HepG2 (cell line): Measurements from ENCODE around the gene SASH3. TPM values are rescaled to one million over a fixed set of nuclear protein-coding genes. Genes with fewer than 3 reads are reported as not detected.

Experiments
- ATAC-seq: fragments of 200-7000 bp; cut with Tn5 transposase; 3 replicates; pipeline ENCODE4 v1.9.1; 2020; ENCODE audit warnings: mild to moderate bottlenecking, moderate library complexity
- BruUV-seq: library from RNA; stranded (reverse); fragments of 400-500 nt; replicated peaks from 2 replicates; lab custom pipeline; 2021; lab: Mats Ljungman, UMichigan
- CTCF ChIA-PET: fragments of 300-600 bp; formaldehyde crosslinking; extraction: SDS; loops from one replicate; lab custom pipeline; 2021; ENCODE audit warnings: low total read pairs, inconsistent platforms, low intra/inter-chr PET ratio; lab: Yijun Ruan, JAX
- POLR2A ChIA-PET: fragments of 350-600 bp; sonication (Branson Sonifier 250); formaldehyde crosslinking; loops from one replicate; lab custom pipeline; 2020; ENCODE audit warnings: antibody characterized with exemption, inconsistent platforms; lab: Yijun Ruan, JAX
- DNase-seq: peaks from one replicate; pipeline ENCODE4 v3.0.0-alpha.2; 2015; ENCODE audit warnings: low spot score
- FAIRE-seq: peaks from 3 replicates; lab custom pipeline; 2011; peaks lifted over from hg19 to GRCh38; lab: Jason Lieb, UNC
- H2AFZ ChIP-seq: one replicate; pipeline ENCODE4 v1.6.1; 2011; ENCODE audit warnings: low read length, inconsistent platforms
- H3K27ac ChIP-seq: fragments of 300-600 bp; 3 replicates; pipeline ENCODE4 v1.8.0; 2011; ENCODE audit warnings: mixed run types, mild to moderate bottlenecking, mixed read lengths, low read length, inconsistent platforms; ENCODE audit not compliant: insufficient read depth; ENCODE audit errors: extremely low read length
- H3K27me3 ChIP-seq, 2 experiments: fragments of 200-600 bp in 1 of 2; 2 replicates in 1 of 2; 3 replicates in 1 of 2; pipeline versions ENCODE4 v1.6.0 to v1.8.0; 2011; ENCODE audit warnings: low read length in 2 of 2, mild to moderate bottlenecking in 2 of 2, moderate library complexity in 2 of 2, inconsistent platforms in 1 of 2; ENCODE audit not compliant: insufficient read depth in 2 of 2, control insufficient read depth in 1 of 2
- H3K36me3 ChIP-seq, 2 experiments: fragments of 200-600 bp in 1 of 2; replicated peaks in 1 of 2; 2 replicates in 1 of 2; 3 replicates in 1 of 2; pipeline versions ENCODE4 v1.5.1 to v1.8.0; 2011; ENCODE audit warnings: low read length in 2 of 2, inconsistent platforms in 1 of 2; ENCODE audit not compliant: insufficient read depth in 2 of 2, control insufficient read depth in 1 of 2
- H3K4me1 ChIP-seq: 2 replicates; pipeline ENCODE4 v1.5.1; 2012; ENCODE audit warnings: low read length, inconsistent platforms; ENCODE audit not compliant: insufficient read depth
- H3K4me2 ChIP-seq: 2 replicates; pipeline ENCODE4 v1.6.0; 2011; ENCODE audit warnings: low read depth, low read length, inconsistent platforms
- H3K4me3 ChIP-seq, 3 experiments: fragments of 200-600 bp in 1 of 3; sonication (generic), shearing (Covaris generic) in 1 of 3; replicated peaks in 1 of 3; 2 replicates each; pipeline ENCODE4 v1.5.1; 2011 to 2016; ENCODE audit warnings: low read length in 3 of 3, inconsistent platforms in 2 of 3, low read depth in 2 of 3, mild to moderate bottlenecking in 2 of 3, control low read depth in 1 of 3, mixed read lengths in 1 of 3; ENCODE audit not compliant: insufficient read depth in 1 of 3
- H3K79me2 ChIP-seq: one replicate; pipeline ENCODE4 v1.6.1; 2011; ENCODE audit warnings: low read length, inconsistent platforms; ENCODE audit not compliant: insufficient read depth
- H3K9ac ChIP-seq: 2 replicates; pipeline ENCODE4 v1.6.0; 2011; ENCODE audit warnings: mild to moderate bottlenecking, low read depth, low read length, inconsistent platforms; ENCODE audit not compliant: insufficient read depth
- H3K9me3 ChIP-seq: 2 replicates; pipeline ENCODE4 v1.5.1; 2012; ENCODE audit warnings: mild to moderate bottlenecking, low read length
- H4K20me1 ChIP-seq: 2 replicates; pipeline ENCODE4 v1.6.0; 2011; ENCODE audit warnings: inconsistent platforms, mild to moderate bottlenecking, low read length, moderate library complexity; ENCODE audit not compliant: insufficient read depth
- ARID2 ChIP-seq: sonication (generic); formaldehyde crosslinking; IDR thresholded peaks from 2 replicates; pipeline ENCODE4 v1.8.1; 2022; ENCODE audit warnings: mild to moderate bottlenecking, missing genetic modification reagents, borderline replicate concordance
- EZH2 ChIP-seq: conservative IDR thresholded peaks from 2 replicates; pipeline ENCODE4 v1.6.1; 2012; ENCODE audit warnings: mild to moderate bottlenecking, low read depth, low read length, moderate library complexity
- FOXK2 ChIP-seq: fragments of 450-650 bp; IDR thresholded peaks from 2 replicates; pipeline ENCODE4 v1.6.1; 2016
- HNF4A ChIP-seq: sonication (generic); formaldehyde crosslinking; IDR thresholded peaks from 2 replicates; pipeline ENCODE4 v1.4.0; 2020; ENCODE audit warnings: missing genetic modification reagents
- JUN ChIP-seq: sonication (generic); formaldehyde crosslinking; IDR thresholded peaks from 2 replicates; pipeline ENCODE4 v1.4.0; 2020; ENCODE audit warnings: mild to moderate bottlenecking, missing genetic modification reagents
- MLLT10 ChIP-seq: sonication (generic); formaldehyde crosslinking; IDR thresholded peaks from 2 replicates; pipeline ENCODE4 v1.4.0; 2020; ENCODE audit warnings: missing genetic modification reagents
- NONO ChIP-seq, 2 experiments: fragments of 450-650 bp in 1 of 2; sonication (generic) in 1 of 2; formaldehyde crosslinking in 1 of 2; IDR thresholded peaks in 1 of 2; conservative IDR thresholded peaks in 1 of 2; 2 replicates each; pipeline versions ENCODE4 v1.6.1 to v1.8.0; 2017 to 2022; ENCODE audit warnings: mild to moderate bottlenecking in 1 of 2, missing genetic modification reagents in 1 of 2, moderate library complexity in 1 of 2
- SOX5 ChIP-seq: IDR thresholded peaks from 2 replicates; pipeline ENCODE4 v1.6.1; 2016; ENCODE audit warnings: borderline replicate concordance
- SYNCRIP ChIP-seq: fragments of 200-400 bp; formaldehyde crosslinking; IDR thresholded peaks from 2 replicates; pipeline ENCODE4 v1.6.1; 2018; ENCODE audit warnings: mild to moderate bottlenecking, low read depth, low read length; ENCODE audit not compliant: insufficient read depth
- ZNF501 ChIP-seq: sonication (generic); formaldehyde crosslinking; IDR thresholded peaks from 2 replicates; pipeline ENCODE4 v1.5.1; 2020; ENCODE audit warnings: mild to moderate bottlenecking, moderate library complexity, missing genetic modification reagents
- ZNF598 ChIP-seq: sonication (generic); formaldehyde crosslinking; IDR thresholded peaks from 2 replicates; pipeline ENCODE4 v1.5.1; 2020; ENCODE audit warnings: mild to moderate bottlenecking, missing genetic modification reagents, borderline replicate concordance
- WGBS: methylation state at CpG from one replicate; pipeline ENCODE4 v1.1.6; 2017; ENCODE audit warnings: low lambda C conversion rate; 5-methylcytosine and 5-hydroxymethylcytosine counted together
- in situ Hi-C: cut with HindIII; loops from 2 replicates; pipeline ENCODE4 v1.10.0; 2017; ENCODE audit warnings: low pct_unique_long_range_greater_than_20kb; ENCODE audit not compliant: extremely low pct_ligation_motif_present
- intact Hi-C: fragments of 100-400 bp; cut with micrococcal nuclease; formaldehyde crosslinking; loops from one replicate; pipeline ENCODE4 v1.10.0; 2022; ENCODE audit not compliant: unreplicated experiment
- polyA plus RNA-seq, 8 experiments: library from polyadenylated mRNA; depleted of rRNA in 3 of 8; stranded (reverse) in 7 of 8; unstranded in 1 of 8; fragments of >200 nt; fragmentation: Illumina TruSeq in 4 of 8; extraction: Trizol in 4 of 8; gene quantifications; 2 replicates each; pipeline versions ENCODE4 v1.2.1 to v1.2.3, GENCODE V29; 2011 to 2016; ENCODE audit warnings: low read depth in 4 of 8, missing spikeins in 1 of 8, mixed read lengths in 1 of 8; ENCODE audit not compliant: insufficient read depth in 1 of 8
- total RNA-seq, 5 experiments: library from RNA; depleted of rRNA; stranded (reverse); fragments of >200 nt; fragmentation: Illumina TruSeq; extraction: Trizol; gene quantifications; 2 replicates each; pipeline ENCODE4 v1.2.3, GENCODE V29; 2016; ENCODE audit warnings: low read depth in 1 of 5
- TF ChIP-seq, protein P1 (sequence below): IDR thresholded peaks from 2 replicates; pipeline ENCODE4 v1.6.1; 2016; ENCODE audit warnings: low read depth, missing genetic modification reagents, missing compliant biosample characterization
- TF ChIP-seq, protein P2 (sequence below): IDR thresholded peaks from 2 replicates; pipeline ENCODE4 v1.6.1; 2016; ENCODE audit warnings: low read depth, borderline replicate concordance
- TF ChIP-seq, protein P3 (sequence below): IDR thresholded peaks from 2 replicates; pipeline ENCODE4 v1.6.1; 2016; ENCODE audit warnings: missing compliant biosample characterization, missing genetic modification reagents, borderline replicate concordance

SASH3 gene
- total and polyA plus RNA-seq, 2 of the 13 experiments (the other 11 are each of a cell fraction or from before 2014, with no cell fraction given): 0.08 TPM; not detected in 1

DNA sequence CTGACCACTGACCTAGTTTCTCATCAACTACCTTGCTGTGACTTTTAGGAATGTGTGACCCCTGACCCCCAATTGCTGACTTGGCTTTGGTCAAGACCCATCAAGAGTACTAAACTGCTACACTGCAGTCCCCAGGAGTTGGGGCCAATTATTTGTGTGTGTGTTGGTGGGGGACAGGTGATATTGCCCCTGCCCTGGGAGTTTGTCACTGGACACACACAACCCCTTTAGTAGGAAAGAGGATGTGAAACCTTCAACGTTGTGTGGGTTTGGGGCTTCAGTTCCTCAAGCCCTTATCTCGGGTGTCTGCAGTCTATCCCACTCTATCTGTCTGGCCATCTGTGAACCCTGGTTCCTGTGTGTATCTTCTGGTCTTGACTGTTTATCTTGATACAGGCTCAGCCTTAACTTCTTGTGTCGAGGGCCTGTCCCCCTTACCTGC, 6.5 kb downstream of the SASH3 start:
- CTCF ChIA-PET: no interaction called here
- WGBS: 0% methylated on average over 1 of the region's 3 CpGs
- H3K79me2 ChIP-seq: no peaks in the 10 kb centered on the region
- no peak overlapping the region for H3K27ac ChIP-seq
- DNase-seq (no peak), ATAC-seq (no peak), FAIRE-seq (peak; percentile 36)
- no peak overlapping the region for H2AFZ ChIP-seq
- TF ChIP-seq EZH2 (no peak), SOX5 (CRISPR knock-in tag) (no peak), JUN (no peak), ZNF501 (CRISPR knock-in tag) (no peak), SYNCRIP (no peak), FOXK2 (no peak), ARID2 (CRISPR knock-in tag) (no peak), HNF4A (CRISPR knock-in tag) (no peak), ZNF598 (CRISPR knock-in tag) (no peak), MLLT10 (no peak), NONO (IDR thresholded peaks at IDR 0.05) (no peak), NONO (CRISPR knock-in tag; conservative IDR thresholded peaks at IDR 0.05) (no peak)
- TF ChIP-seq, protein P1, sequence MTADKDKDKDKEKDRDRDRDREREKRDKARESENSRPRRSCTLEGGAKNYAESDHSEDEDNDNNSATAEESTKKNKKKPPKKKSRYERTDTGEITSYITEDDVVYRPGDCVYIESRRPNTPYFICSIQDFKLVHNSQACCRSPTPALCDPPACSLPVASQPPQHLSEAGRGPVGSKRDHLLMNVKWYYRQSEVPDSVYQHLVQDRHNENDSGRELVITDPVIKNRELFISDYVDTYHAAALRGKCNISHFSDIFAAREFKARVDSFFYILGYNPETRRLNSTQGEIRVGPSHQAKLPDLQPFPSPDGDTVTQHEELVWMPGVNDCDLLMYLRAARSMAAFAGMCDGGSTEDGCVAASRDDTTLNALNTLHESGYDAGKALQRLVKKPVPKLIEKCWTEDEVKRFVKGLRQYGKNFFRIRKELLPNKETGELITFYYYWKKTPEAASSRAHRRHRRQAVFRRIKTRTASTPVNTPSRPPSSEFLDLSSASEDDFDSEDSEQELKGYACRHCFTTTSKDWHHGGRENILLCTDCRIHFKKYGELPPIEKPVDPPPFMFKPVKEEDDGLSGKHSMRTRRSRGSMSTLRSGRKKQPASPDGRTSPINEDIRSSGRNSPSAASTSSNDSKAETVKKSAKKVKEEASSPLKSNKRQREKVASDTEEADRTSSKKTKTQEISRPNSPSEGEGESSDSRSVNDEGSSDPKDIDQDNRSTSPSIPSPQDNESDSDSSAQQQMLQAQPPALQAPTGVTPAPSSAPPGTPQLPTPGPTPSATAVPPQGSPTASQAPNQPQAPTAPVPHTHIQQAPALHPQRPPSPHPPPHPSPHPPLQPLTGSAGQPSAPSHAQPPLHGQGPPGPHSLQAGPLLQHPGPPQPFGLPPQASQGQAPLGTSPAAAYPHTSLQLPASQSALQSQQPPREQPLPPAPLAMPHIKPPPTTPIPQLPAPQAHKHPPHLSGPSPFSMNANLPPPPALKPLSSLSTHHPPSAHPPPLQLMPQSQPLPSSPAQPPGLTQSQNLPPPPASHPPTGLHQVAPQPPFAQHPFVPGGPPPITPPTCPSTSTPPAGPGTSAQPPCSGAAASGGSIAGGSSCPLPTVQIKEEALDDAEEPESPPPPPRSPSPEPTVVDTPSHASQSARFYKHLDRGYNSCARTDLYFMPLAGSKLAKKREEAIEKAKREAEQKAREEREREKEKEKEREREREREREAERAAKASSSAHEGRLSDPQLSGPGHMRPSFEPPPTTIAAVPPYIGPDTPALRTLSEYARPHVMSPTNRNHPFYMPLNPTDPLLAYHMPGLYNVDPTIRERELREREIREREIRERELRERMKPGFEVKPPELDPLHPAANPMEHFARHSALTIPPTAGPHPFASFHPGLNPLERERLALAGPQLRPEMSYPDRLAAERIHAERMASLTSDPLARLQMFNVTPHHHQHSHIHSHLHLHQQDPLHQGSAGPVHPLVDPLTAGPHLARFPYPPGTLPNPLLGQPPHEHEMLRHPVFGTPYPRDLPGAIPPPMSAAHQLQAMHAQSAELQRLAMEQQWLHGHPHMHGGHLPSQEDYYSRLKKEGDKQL (CRISPR knock-in tag): no peak
- TF ChIP-seq, protein P2, sequence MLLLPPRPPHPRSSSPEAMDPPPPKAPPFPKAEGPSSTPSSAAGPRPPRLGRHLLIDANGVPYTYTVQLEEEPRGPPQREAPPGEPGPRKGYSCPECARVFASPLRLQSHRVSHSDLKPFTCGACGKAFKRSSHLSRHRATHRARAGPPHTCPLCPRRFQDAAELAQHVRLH: no peak
- TF ChIP-seq, protein P3, sequence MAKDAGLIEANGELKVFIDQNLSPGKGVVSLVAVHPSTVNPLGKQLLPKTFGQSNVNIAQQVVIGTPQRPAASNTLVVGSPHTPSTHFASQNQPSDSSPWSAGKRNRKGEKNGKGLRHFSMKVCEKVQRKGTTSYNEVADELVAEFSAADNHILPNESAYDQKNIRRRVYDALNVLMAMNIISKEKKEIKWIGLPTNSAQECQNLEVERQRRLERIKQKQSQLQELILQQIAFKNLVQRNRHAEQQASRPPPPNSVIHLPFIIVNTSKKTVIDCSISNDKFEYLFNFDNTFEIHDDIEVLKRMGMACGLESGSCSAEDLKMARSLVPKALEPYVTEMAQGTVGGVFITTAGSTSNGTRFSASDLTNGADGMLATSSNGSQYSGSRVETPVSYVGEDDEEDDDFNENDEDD (CRISPR knock-in tag): no peak
- no TSS peak for BruUV-seq
- H3K4me2 ChIP-seq: no peak overlapping the region; the same call in 1 of the 2 replicates
- in situ Hi-C loops: no loop called here
- no peaks in the 10 kb centered on the region for H3K27me3 ChIP-seq
- intact Hi-C loops: no loop called here
- H3K4me1 ChIP-seq: peaks cover 12% of the 10 kb centered on the region; the same call in 1 of the 2 replicates
- H3K9me3 ChIP-seq: no peaks in the 10 kb centered on the region
- no peak overlapping the region for H3K4me3 ChIP-seq
- H3K36me3 ChIP-seq: no peaks in the 10 kb centered on the region
- POLR2A ChIA-PET: no interaction called here
- H3K9ac ChIP-seq: no peak overlapping the region
- no peaks in the 10 kb centered on the region for H4K20me1 ChIP-seq
